ENCODE results near the gene ZDHHC13.

ZDHHC13 gene

GRCh38 chr11:19187833-19188258 lies 70.9 kb downstream of the ZDHHC13 start:
- no peak for DNase-seq
- H3K27me3 ChIP-seq, result no peaks in the 10 kb centered on the region
- no peaks in the 10 kb centered on the region for H3K9me3 ChIP-seq
- H3K4me1 ChIP-seq, result no peaks in the 10 kb centered on the region
- H3K4me3 ChIP-seq (ENCODE audit: low read depth, low read length), result no peak overlapping the region
- H3K36me3 ChIP-seq, result no peaks in the 10 kb centered on the region
- no peak for TF ChIP-seq CTCF (IDR thresholded peaks at IDR 0.05; ENCODE audit: low read depth, low read length)

GRCh38 chr11:19191530-19192169 lies 74.7 kb downstream of the ZDHHC13 start:
- no peaks in the 10 kb centered on the region for H3K9me3 ChIP-seq
- H3K4me3 ChIP-seq (ENCODE audit: low read depth, low read length), result no peak overlapping the region
- no peaks in the 10 kb centered on the region for H3K4me1 ChIP-seq
- DNase-seq, result no peak
- no peaks in the 10 kb centered on the region for H3K36me3 ChIP-seq
- no peak for TF ChIP-seq CTCF (IDR thresholded peaks at IDR 0.05; ENCODE audit: low read depth, low read length)
- H3K27me3 ChIP-seq, result no peaks in the 10 kb centered on the region

- no peak for TF ChIP-seq CTCF (IDR thresholded peaks at IDR 0.05; ENCODE audit: low read depth, low read length)
- Histone ChIP-seq H3K36me3 (no peaks in the 10 kb centered on the region), H3K4me1 (no peaks in the 10 kb centered on the region), H3K27me3 (no peaks in the 10 kb centered on the region), H3K9me3 (no peaks in the 10 kb centered on the region), H3K4me3 (ENCODE audit: low read depth, low read length) (no peak overlapping the region)
- DNase-seq, result no peak
Observed at GRCh38 chr11:19193916-19194315, 76.9 kb downstream of the ZDHHC13 start.

GRCh38 chr11:19194620-19195308 lies 77.8 kb downstream of the ZDHHC13 start:
- Histone ChIP-seq H3K36me3 (no peaks in the 10 kb centered on the region), H3K4me1 (no peaks in the 10 kb centered on the region), H3K4me3 (ENCODE audit: low read depth, low read length) (no peak overlapping the region), H3K9me3 (no peaks in the 10 kb centered on the region), H3K27me3 (no peaks in the 10 kb centered on the region)
- DNase-seq, result no peak
- no peak for TF ChIP-seq CTCF (IDR thresholded peaks at IDR 0.05; ENCODE audit: low read depth, low read length)

GRCh38 chr11:19196432-19196831 lies 79.5 kb downstream of the ZDHHC13 start:
- H3K4me1 ChIP-seq, result no peaks in the 10 kb centered on the region
- H3K9me3 ChIP-seq, result no peaks in the 10 kb centered on the region
- H3K4me3 ChIP-seq (ENCODE audit: low read depth, low read length), result no peak overlapping the region
- H3K36me3 ChIP-seq, result no peaks in the 10 kb centered on the region
- TF ChIP-seq CTCF (IDR thresholded peaks at IDR 0.05; ENCODE audit: low read depth, low read length), result no peak
- DNase-seq, result no peak
- no peaks in the 10 kb centered on the region for H3K27me3 ChIP-seq

- no peak for DNase-seq
- no peak overlapping the region for H3K4me3 ChIP-seq (ENCODE audit: low read depth, low read length)
- TF ChIP-seq CTCF (IDR thresholded peaks at IDR 0.05; ENCODE audit: low read depth, low read length), result no peak
- H3K36me3 ChIP-seq, result no peaks in the 10 kb centered on the region
- H3K27me3 ChIP-seq, result no peaks in the 10 kb centered on the region
- H3K4me1 ChIP-seq, result no peaks in the 10 kb centered on the region
- H3K9me3 ChIP-seq, result no peaks in the 10 kb centered on the region
Observed at GRCh38 chr11:19199048-19199447, 82.1 kb downstream of the ZDHHC13 start.
